ENCODE measurements around the gene SEPTIN3.

Gene SEPTIN3

GRCh38 chr22:41940832-41941765 is 28.1 kb upstream of the SEPTIN3 start:
- TF ChIP-seq FOXP2 (optimal IDR thresholded peaks at IDR 0.05; ENCODE audit: borderline replicate concordance, extremely low read depth, extremely low read length, insufficient read depth): peak; percentile 73
- no peak for TF ChIP-seq POLR2AphosphoS5 (IDR thresholded peaks at IDR 0.05; ENCODE audit: low read depth, low read length)

- TF ChIP-seq SIN3A (IDR thresholded peaks at IDR 0.05; ENCODE audit: borderline replicate concordance, insufficient read depth, low read length) (no peak), TAF1 (IDR thresholded peaks at IDR 0.05; ENCODE audit: borderline replicate concordance, insufficient read depth, low read length) (no peak), FOXP2 (optimal IDR thresholded peaks at IDR 0.05; ENCODE audit: borderline replicate concordance, extremely low read depth, extremely low read length, insufficient read depth) (no peak), REST (IDR thresholded peaks at IDR 0.05; ENCODE audit: insufficient read depth in 1 of 2, low read depth in 2 of 2, low read length in 2 of 2) (no peak), POLR2AphosphoS5 (IDR thresholded peaks at IDR 0.05; ENCODE audit: low read depth, low read length) (no peak)
Observed at GRCh38 chr22:41943661-41944209, 25.5 kb upstream of the SEPTIN3 start.

DNA sequence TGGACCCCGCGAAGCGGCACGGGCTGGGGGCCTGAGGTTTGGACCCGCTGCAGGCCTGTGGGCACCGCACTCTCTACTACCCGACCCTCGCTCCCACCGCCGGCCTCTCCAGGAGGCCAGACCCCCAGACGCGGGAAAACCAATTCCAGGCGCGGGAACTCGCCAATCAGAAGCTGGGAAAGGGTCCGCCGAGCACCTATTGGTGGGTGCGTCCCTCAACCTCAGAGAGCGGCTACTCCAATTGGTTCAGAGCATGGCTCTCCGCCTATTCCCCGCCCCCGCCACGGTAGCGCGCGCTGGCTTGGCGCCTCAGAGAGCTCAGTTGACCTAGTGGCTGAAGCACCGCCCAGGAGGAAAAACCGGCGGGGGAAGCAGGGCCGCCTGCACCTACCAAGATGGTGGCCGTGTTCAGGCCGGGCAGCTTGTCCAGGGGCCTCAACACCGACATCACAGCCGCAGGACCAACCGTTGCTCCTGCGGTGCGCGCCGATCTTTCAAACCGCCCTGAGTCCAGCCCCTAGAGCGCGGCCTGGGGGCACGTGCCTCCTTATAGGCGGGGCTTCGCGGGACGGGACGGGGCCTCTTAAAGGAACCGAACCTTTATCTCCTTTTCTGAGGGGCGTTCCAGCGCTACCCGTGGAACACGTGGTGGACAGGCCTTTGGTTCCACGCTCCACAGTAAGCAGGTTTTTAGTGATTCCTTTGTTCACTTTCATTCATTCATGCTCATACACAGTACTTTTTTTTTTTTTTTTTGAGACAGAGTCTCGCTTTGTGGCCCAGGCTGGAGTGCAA is 22.4 kb upstream of the SEPTIN3 start, which contains the start of gene CENPM:
Gene CENPM, minus strand, starts transcription at position 524 of the 795 bp plus-strand sequence. Its CDS starts 76 bp downstream, at position 448.
- peak; percentile 57; the same call in 1 of the 2 replicates for TF ChIP-seq POLR2AphosphoS5 (IDR thresholded peaks at IDR 0.05; ENCODE audit: low read depth, low read length)
- peak; percentile 25; the same call in 1 of the 2 replicates for TF ChIP-seq SIN3A (IDR thresholded peaks at IDR 0.05; ENCODE audit: borderline replicate concordance, insufficient read depth, low read length)
- peak; percentile 47 for TF ChIP-seq FOXP2 (optimal IDR thresholded peaks at IDR 0.05; ENCODE audit: borderline replicate concordance, extremely low read depth, extremely low read length, insufficient read depth)
- TF ChIP-seq TAF1 (IDR thresholded peaks at IDR 0.05; ENCODE audit: borderline replicate concordance, insufficient read depth, low read length): no peak
- TF ChIP-seq REST (IDR thresholded peaks at IDR 0.05; ENCODE audit: insufficient read depth in 1 of 2, low read depth in 2 of 2, low read length in 2 of 2): no peak

- no peak for TF ChIP-seq REST (IDR thresholded peaks at IDR 0.05; ENCODE audit: insufficient read depth in 1 of 2, low read depth in 2 of 2, low read length in 2 of 2)
- TF ChIP-seq POLR2AphosphoS5 (IDR thresholded peaks at IDR 0.05; ENCODE audit: low read depth, low read length): no peak
- no peak for TF ChIP-seq FOXP2 (optimal IDR thresholded peaks at IDR 0.05; ENCODE audit: borderline replicate concordance, extremely low read depth, extremely low read length, insufficient read depth)
- TF ChIP-seq TAF1 (IDR thresholded peaks at IDR 0.05; ENCODE audit: borderline replicate concordance, insufficient read depth, low read length): no peak
- no peak for TF ChIP-seq SIN3A (IDR thresholded peaks at IDR 0.05; ENCODE audit: borderline replicate concordance, insufficient read depth, low read length)
Observed at GRCh38 chr22:41947424-41948080, 21.7 kb upstream of the SEPTIN3 start.

GRCh38 chr22:41948142-41948541 is 21.1 kb upstream of the SEPTIN3 start:
- TF ChIP-seq TAF1 (IDR thresholded peaks at IDR 0.05; ENCODE audit: borderline replicate concordance, insufficient read depth, low read length) (no peak), POLR2AphosphoS5 (IDR thresholded peaks at IDR 0.05; ENCODE audit: low read depth, low read length) (no peak), SIN3A (IDR thresholded peaks at IDR 0.05; ENCODE audit: borderline replicate concordance, insufficient read depth, low read length) (no peak), FOXP2 (optimal IDR thresholded peaks at IDR 0.05; ENCODE audit: borderline replicate concordance, extremely low read depth, extremely low read length, insufficient read depth) (no peak), REST (IDR thresholded peaks at IDR 0.05; ENCODE audit: insufficient read depth in 1 of 2, low read depth in 2 of 2, low read length in 2 of 2) (no peak)
